VCaP (cell line): ENCODE measurements around the gene STXBP6.

Source experiments
- H3K27ac ChIP-seq: fragments of 450-650 bp; 2 replicates; pipeline ENCODE4 v1.5.1; 2017
- CTCF ChIP-seq: fragments of 450-650 bp; conservative IDR thresholded peaks from 2 replicates; pipeline ENCODE4 v1.5.1; 2017; ENCODE audit warnings: mild to moderate bottlenecking, moderate library complexity

STXBP6 gene

GRCh38 chr14:24925771-24926374 lies 124.1 kb downstream of the STXBP6 start:
- H3K27ac ChIP-seq, result no peak overlapping the region
- TF ChIP-seq CTCF, result no peak

- H3K27ac ChIP-seq, result no peak overlapping the region
- no peak for TF ChIP-seq CTCF
Measured at GRCh38 chr14:24924544-24924943, 125.4 kb downstream of the STXBP6 start.

DNA sequence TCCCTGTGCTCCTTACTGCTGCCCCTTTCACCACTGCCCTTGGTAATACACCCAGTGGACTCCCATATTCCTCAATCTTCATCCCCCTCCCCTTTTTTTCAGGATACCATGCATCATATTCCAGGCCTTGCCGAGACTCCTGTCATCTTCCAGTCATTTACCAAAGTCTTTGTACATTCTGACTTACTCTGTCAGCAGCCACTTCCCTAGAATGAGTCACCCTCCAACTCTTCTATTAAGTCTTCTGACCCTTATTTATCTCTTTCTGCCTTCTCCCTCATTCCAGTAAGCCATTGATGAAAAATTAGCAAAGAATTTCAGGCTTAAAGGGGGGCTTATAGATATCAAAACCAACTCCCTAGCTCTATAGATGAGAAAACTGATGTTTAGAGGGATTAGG lies 128.0 kb downstream of the STXBP6 start:
- no peak overlapping the region for H3K27ac ChIP-seq
- no peak for TF ChIP-seq CTCF

- TF ChIP-seq CTCF, result no peak
Measured at GRCh38 chr14:24920265-24921075, 129.5 kb downstream of the STXBP6 start.

DNA sequence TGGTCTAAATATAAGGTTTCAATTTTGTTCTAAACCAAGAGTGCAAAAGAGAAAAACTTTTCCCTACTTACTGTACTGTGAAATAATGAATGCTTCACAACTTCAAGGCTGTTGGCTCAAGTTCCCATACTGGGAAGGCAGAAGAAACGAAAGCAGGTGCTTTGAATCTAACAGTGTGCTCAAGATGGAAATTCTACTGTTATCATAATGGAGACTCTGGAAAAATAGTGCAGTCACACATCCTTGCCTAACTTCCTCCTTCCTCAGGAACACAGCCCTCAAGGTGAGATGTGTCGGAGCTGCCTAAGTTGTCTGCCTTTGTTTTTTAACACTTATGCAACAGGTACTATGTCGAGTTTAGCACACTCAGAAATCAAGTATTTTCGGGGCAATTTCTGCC lies 131.1 kb downstream of the STXBP6 start:
- TF ChIP-seq CTCF, result no peak
- no peak overlapping the region; the same call in 1 of the 2 replicates for H3K27ac ChIP-seq

More at GRCh38 chr14:24920265-24921075, 129.5 kb downstream of the STXBP6 start:
- H3K27ac ChIP-seq, result peak overlapping the region; percentile 60

GRCh38 chr14:24915958-24916595 lies 133.9 kb downstream of the STXBP6 start:
- no peak overlapping the region for H3K27ac ChIP-seq
- no peak for TF ChIP-seq CTCF

GRCh38 chr14:24915403-24915921 lies 134.5 kb downstream of the STXBP6 start:
- H3K27ac ChIP-seq, result no peak overlapping the region
- no peak for TF ChIP-seq CTCF
